Chondrocyte (in vitro differentiated cells): Measurements from ENCODE around the gene LBHD2. TPM values are rescaled to one million over a fixed set of nuclear protein-coding genes. Genes with fewer than 3 reads are reported as not detected.

Experiments
- DNase-seq: peaks from one replicate; pipeline ENCODE4 v3.0.0; 2021; ENCODE audit warnings: mixed read lengths, low spot score
- H3K27ac Mint-ChIP-seq: one replicate; pipeline ENCODE4 v1.8.0; 2021; ENCODE audit warnings: mild to moderate bottlenecking, moderate library complexity, mixed read lengths; ENCODE audit not compliant: unreplicated experiment
- H3K27me3 Mint-ChIP-seq: 2 replicates; pipeline ENCODE4 v1.8.0; 2021; ENCODE audit warnings: low read depth, mixed read lengths
- H3K36me3 Mint-ChIP-seq: 2 replicates; pipeline ENCODE4 v1.8.0; 2021; ENCODE audit warnings: low read depth, mixed read lengths
- H3K4me1 Mint-ChIP-seq: 2 replicates; pipeline ENCODE4 v1.8.0; 2021; ENCODE audit warnings: low read depth, mild to moderate bottlenecking, mixed read lengths
- H3K4me3 Mint-ChIP-seq: one replicate; pipeline ENCODE4 v1.8.0; 2021; ENCODE audit warnings: mild to moderate bottlenecking, moderate library complexity, mixed read lengths; ENCODE audit not compliant: unreplicated experiment
- H3K9me3 Mint-ChIP-seq: 2 replicates; pipeline ENCODE4 v1.8.0; 2021; ENCODE audit warnings: low read depth, mixed read lengths
- total RNA-seq: library from RNA; stranded (reverse); gene quantifications from 3 replicates; pipeline ENCODE4 v1.2.1, GENCODE V29; 2021
- TF ChIP-seq, protein P1 (sequence below): fragments of 200-600 bp; sonication (generic); IDR thresholded peaks from 2 replicates; pipeline ENCODE4 v1.5.0; 2021; ENCODE audit warnings: antibody characterized with exemption, mild to moderate bottlenecking, moderate library complexity

LBHD2 gene
- total RNA-seq, 1 donor from 2014 or later = not detected

DNA sequence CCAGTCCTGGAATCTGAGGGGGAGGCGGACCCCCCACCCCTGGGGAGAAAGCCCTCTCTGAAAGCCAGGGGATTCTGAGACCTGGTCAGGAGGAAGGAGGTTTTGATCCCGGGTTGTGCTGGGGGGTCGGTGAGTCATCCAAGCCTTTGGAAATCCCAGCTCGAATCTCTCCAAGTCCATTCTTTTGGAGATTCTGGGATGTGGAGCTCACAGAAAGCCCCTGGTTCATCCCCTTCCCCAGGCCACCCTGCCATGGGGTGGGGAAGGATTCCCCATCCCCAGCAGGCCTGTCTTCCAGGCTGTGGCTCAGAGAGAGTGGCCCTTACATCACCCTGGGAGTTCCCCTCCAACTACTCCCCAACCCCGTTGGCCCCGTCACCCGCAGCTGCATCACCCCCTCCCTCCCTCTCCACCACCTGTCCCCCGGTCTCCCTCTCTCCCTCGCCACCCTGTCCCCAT, 24.8 kb downstream of the LBHD2 start:
- H3K4me1 Mint-ChIP-seq = peaks cover 19% of the 10 kb centered on the region
- H3K27me3 Mint-ChIP-seq = no peaks in the 10 kb centered on the region
- H3K4me3 Mint-ChIP-seq = no peak overlapping the region
- no peaks in the 10 kb centered on the region for H3K36me3 Mint-ChIP-seq
- DNase-seq = no peak
- TF ChIP-seq, protein P1, sequence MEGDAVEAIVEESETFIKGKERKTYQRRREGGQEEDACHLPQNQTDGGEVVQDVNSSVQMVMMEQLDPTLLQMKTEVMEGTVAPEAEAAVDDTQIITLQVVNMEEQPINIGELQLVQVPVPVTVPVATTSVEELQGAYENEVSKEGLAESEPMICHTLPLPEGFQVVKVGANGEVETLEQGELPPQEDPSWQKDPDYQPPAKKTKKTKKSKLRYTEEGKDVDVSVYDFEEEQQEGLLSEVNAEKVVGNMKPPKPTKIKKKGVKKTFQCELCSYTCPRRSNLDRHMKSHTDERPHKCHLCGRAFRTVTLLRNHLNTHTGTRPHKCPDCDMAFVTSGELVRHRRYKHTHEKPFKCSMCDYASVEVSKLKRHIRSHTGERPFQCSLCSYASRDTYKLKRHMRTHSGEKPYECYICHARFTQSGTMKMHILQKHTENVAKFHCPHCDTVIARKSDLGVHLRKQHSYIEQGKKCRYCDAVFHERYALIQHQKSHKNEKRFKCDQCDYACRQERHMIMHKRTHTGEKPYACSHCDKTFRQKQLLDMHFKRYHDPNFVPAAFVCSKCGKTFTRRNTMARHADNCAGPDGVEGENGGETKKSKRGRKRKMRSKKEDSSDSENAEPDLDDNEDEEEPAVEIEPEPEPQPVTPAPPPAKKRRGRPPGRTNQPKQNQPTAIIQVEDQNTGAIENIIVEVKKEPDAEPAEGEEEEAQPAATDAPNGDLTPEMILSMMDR = no peak
- H3K9me3 Mint-ChIP-seq = no peaks in the 10 kb centered on the region
- H3K27ac Mint-ChIP-seq = no peak overlapping the region

DNA sequence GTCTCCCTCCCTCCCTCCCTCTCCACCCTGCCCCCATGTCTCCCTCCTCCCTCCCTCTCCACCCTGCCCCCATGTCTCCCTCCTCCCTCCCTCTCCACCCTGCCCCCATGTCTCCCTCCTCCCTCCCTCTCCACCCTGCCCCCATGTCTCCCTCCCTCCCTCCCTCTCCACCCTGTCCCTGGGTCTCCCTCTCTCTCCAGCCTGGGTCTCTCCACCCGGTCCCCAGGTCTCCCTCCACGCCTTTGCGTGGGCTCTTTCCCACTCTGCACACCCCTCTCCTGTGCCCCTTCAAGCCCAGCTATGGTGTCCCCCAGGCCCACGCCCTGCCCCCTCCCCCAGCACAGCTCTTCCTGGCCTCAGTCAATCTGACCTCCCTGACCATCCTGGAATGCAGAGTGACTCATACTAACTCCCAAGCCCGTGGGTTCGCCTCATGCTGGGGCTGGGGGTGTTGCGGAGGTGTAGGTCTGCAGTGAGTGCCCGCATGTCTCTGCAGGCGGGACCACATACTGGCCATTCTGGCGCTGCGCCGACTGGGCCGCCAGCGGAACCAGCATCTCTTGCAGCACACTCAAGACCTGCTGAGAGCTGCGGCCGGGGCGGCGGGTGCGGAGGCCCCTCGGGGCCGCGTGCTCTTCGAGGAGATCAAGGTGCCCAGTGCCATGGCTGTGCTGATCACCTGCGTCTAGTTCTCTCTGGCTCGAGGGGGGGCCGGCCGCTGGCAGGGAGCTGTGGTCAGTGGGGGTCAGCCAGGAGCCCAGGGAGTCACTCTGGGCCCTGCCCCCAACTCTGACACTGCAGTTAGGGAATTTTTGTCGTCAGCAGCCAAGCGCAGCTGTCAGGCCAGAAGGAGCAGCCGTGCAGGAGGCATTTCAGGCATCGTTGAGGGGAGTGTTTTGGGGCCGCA, 25.8 kb downstream of the LBHD2 start:
- Mint-ChIP-seq H3K4me1 (peaks cover 19% of the 10 kb centered on the region), H3K36me3 (no peaks in the 10 kb centered on the region), H3K27me3 (no peaks in the 10 kb centered on the region), H3K9me3 (no peaks in the 10 kb centered on the region), H3K27ac (peak overlapping the region; percentile 39), H3K4me3 (peak overlapping the region; percentile 28)
- TF ChIP-seq, protein P1 = no peak
- DNase-seq = no peak

DNA sequence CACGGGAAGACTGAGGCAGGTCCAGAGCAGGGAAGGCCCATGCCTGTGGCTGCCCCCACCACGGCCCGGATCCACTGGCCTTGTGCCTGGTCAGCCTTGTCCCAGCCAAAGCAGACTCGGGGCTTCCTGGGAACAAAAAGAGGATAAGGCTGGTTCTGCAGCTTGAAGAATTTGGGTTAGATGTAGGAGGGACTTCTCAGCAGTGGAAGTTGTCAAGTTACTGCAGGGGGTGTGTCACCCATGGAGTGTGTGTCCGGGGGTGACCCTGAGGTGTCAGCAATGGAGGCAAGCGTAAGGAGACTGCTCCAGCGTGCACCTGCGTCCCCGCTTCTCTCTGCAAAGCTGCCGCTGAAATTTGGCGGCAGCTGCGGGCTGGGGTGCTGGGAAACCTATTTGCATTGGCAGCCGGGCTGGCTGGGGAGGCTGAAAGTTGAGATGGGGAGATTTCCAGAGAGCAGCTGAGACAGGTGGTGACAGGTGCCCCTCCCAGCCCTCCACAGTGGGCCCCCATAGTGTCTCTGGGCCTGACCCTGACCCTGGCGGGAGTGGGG, 26.7 kb downstream of the LBHD2 start:
- Mint-ChIP-seq H3K27ac (peak overlapping the region; percentile 39), H3K4me3 (peak overlapping the region; percentile 35), H3K4me1 (peaks cover 19% of the 10 kb centered on the region), H3K36me3 (no peaks in the 10 kb centered on the region), H3K27me3 (no peaks in the 10 kb centered on the region), H3K9me3 (no peaks in the 10 kb centered on the region)
- TF ChIP-seq, protein P1 = no peak
- no peak for DNase-seq

DNA sequence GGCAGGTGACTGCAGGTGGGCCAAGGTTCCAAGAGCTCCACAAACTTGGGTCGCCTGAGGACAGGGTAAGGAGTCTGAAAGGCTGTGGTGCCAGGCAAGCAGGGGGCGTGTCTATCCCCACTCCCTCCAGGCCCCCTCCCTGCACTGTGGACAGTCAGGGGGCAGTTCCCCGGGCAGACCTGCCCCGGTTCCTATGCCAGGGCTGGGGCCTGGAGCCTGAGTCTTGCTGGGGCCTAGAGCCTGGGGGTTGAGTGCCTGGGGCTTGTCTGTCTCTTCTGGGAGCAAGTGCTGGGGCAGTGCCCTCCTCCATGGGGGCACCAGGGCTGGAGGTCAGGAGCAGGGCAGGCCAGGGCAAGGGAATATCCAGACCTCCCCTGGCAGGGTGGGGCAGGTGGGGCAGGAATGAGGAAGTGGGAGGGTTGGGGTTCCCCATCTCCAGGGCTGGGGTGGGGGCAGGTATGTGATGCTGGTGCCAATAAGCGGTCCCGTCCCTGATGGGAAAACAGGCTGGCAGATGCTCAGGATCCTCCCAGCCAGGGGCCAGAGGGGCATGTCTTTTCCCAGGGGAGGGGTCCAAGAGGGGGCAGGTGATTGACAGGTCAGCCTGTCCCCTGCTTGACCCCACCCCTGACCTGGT, 27.3 kb downstream of the LBHD2 start:
- Mint-ChIP-seq H3K4me1 (peaks cover 19% of the 10 kb centered on the region), H3K9me3 (no peaks in the 10 kb centered on the region), H3K27me3 (no peaks in the 10 kb centered on the region), H3K27ac (peak overlapping the region; percentile 39), H3K36me3 (no peaks in the 10 kb centered on the region), H3K4me3 (no peak overlapping the region)
- DNase-seq = no peak
- TF ChIP-seq, protein P1 = no peak
